B cell (primary cell): Measurements from ENCODE around the gene PSPC1. TPM values are rescaled to one million over a fixed set of nuclear protein-coding genes. Genes with fewer than 3 reads are reported as not detected.
"Not testable (repeated sequence)": the region's sequence is repeated elsewhere in the genome, so short reads cannot be mapped to it uniquely, and the experiment has no call there.

Experiments
- ATAC-seq: fragments of 200-7000 bp; cut with Tn5 transposase; one replicate; pipeline ENCODE4 v1.10.0; 2021; ENCODE audit warnings: low read depth, mild to moderate bottlenecking, moderate number of reproducible peaks, moderate library complexity
- CTCF ChIA-PET: fragments of 350-600 bp; sonication (Branson Sonifier 250); formaldehyde crosslinking; loops from one replicate; lab custom pipeline; 2021; ENCODE audit warnings: antibody characterized with exemption, inconsistent platforms; lab: Charles Lee
- POLR2A ChIA-PET: fragments of 350-600 bp; sonication (Branson Sonifier 250); formaldehyde crosslinking; loops from one replicate; lab custom pipeline; 2021; ENCODE audit warnings: antibody characterized with exemption; lab: Charles Lee
- DNase-seq: peaks from one replicate; pipeline ENCODE4 v3.0.0; 2013
- H2AFZ ChIP-seq: 2 replicates; pipeline ENCODE4 v1.6.1; 2012; ENCODE audit warnings: mild to moderate bottlenecking, low read depth, low read length; ENCODE audit not compliant: insufficient read depth, poor library complexity, severe bottlenecking
- H3K27ac ChIP-seq, 2 donors: 1 replicate in 1 of 2; 2 replicates in 1 of 2; pipeline ENCODE4 v1.5.1; 2012 to 2013; ENCODE audit warnings: low read length in 2 of 2, mild to moderate bottlenecking in 2 of 2, moderate library complexity in 1 of 2
- H3K27me3 ChIP-seq, 4 experiments: fragments of 200-600 bp in 1 of 4; sonication (generic) in 1 of 4; replicated peaks in 1 of 4; 1 replicate in 2 of 4; 2 replicates in 2 of 4; pipeline versions ENCODE4 v1.6.1 to v1.7.0; 2013 to 2016; ENCODE audit warnings: low read length in 3 of 4, mild to moderate bottlenecking in 2 of 4, mixed read lengths in 1 of 4, moderate library complexity in 1 of 4; ENCODE audit not compliant: insufficient read depth in 4 of 4, control insufficient read depth in 3 of 4; ENCODE audit errors: control extremely low read depth in 1 of 4
- H3K36me3 ChIP-seq, 2 experiments: replicated peaks in 1 of 2; 1 replicate in 1 of 2; 2 replicates in 1 of 2; pipeline versions ENCODE4 v1.6.1 to v1.7.1; 2013; ENCODE audit warnings: low read length in 1 of 2; ENCODE audit not compliant: insufficient read depth in 2 of 2, control insufficient read depth in 1 of 2; ENCODE audit errors: control extremely low read depth in 1 of 2, extremely low read depth in 1 of 2
- H3K4me1 ChIP-seq, 2 donors: fragments of 200-600 bp in 1 of 2; sonication (generic) in 1 of 2; 1 replicate in 1 of 2; 2 replicates in 1 of 2; pipeline versions ENCODE4 v1.5.1 to v1.6.1; 2013 to 2017; ENCODE audit warnings: low read length in 2 of 2; ENCODE audit not compliant: control insufficient read depth in 2 of 2, insufficient read depth in 2 of 2
- H3K4me2 ChIP-seq: replicated peaks from 2 replicates; pipeline ENCODE3; 2012; ENCODE audit warnings: mild to moderate bottlenecking, low read depth, low read length; ENCODE audit not compliant: poor library complexity, severe bottlenecking
- H3K4me3 ChIP-seq, 5 experiments: fragments of 200-600 bp in 1 of 5; sonication (generic) in 1 of 5; 1 replicate in 3 of 5; 2 replicates in 2 of 5; pipeline versions ENCODE4 v1.5.1 to v1.7.0; 2011 to 2016; ENCODE audit warnings: low read length in 4 of 5, mild to moderate bottlenecking in 4 of 5, low read depth in 2 of 5, control low read depth in 1 of 5, moderate library complexity in 1 of 5; ENCODE audit not compliant: insufficient read depth in 1 of 5; ENCODE audit errors: control extremely low read depth in 1 of 5, extremely low read depth in 1 of 5
- H3K79me2 ChIP-seq: fragments of 200-600 bp; sonication (generic); one replicate; pipeline ENCODE4 v1.6.0; 2016; ENCODE audit warnings: low read length; ENCODE audit not compliant: control insufficient read depth, insufficient read depth
- H3K9ac ChIP-seq: fragments of 200-600 bp; sonication (generic); 2 replicates; pipeline ENCODE4 v1.6.1; 2017; ENCODE audit warnings: mild to moderate bottlenecking, low read length, moderate library complexity
- H3K9me3 ChIP-seq, 3 donors: one replicate each; pipeline versions ENCODE4 v1.6.1 to v1.7.1; 2013; ENCODE audit warnings: low read length in 2 of 3; ENCODE audit not compliant: control insufficient read depth in 2 of 3, insufficient read depth in 1 of 3; ENCODE audit errors: control extremely low read depth in 1 of 3
- H4K20me1 ChIP-seq: 2 replicates; pipeline ENCODE4 v1.6.0; 2012; ENCODE audit warnings: mild to moderate bottlenecking, low read length; ENCODE audit not compliant: insufficient read depth, control insufficient read depth, poor library complexity, severe bottlenecking
- H3K27ac Mint-ChIP-seq: one replicate; pipeline ENCODE4 v1.8.0; 2021; ENCODE audit warnings: mixed read lengths
- H3K27me3 Mint-ChIP-seq: one replicate; pipeline ENCODE4 v1.8.0; 2021; ENCODE audit warnings: mixed read lengths
- H3K4me1 Mint-ChIP-seq: one replicate; pipeline ENCODE4 v1.8.0; 2021; ENCODE audit warnings: mixed read lengths
- H3K4me3 Mint-ChIP-seq: one replicate; pipeline ENCODE4 v1.8.0; 2021; ENCODE audit warnings: mixed read lengths
- H3K9me3 Mint-ChIP-seq: one replicate; pipeline ENCODE4 v1.8.0; 2022; ENCODE audit warnings: mixed read lengths; ENCODE audit not compliant: insufficient read depth
- EZH2 ChIP-seq: IDR thresholded peaks from 2 replicates; pipeline ENCODE4 v1.6.1; 2012; ENCODE audit warnings: borderline replicate concordance, low read depth, mild to moderate bottlenecking, moderate library complexity, low read length; ENCODE audit not compliant: insufficient read depth, poor library complexity, severe bottlenecking
- whole genome bisulfite sequencing: methylation state at CpG from one replicate; pipeline ENCODE4 v1.1.5; 2013; ENCODE audit warnings: missing lambda C conversion rate; ENCODE audit not compliant: insufficient coverage; 5-methylcytosine and 5-hydroxymethylcytosine counted together
- intact Hi-C: fragments of 100-400 bp; cut with micrococcal nuclease; formaldehyde crosslinking; loops from one replicate; pipeline ENCODE4 v1.10.0; 2022
- polyA plus RNA-seq: library from polyadenylated mRNA; depleted of rRNA; stranded (reverse); fragments of >200 nt; gene quantifications from 2 replicates; pipeline ENCODE4 v1.2.3, GENCODE V29; 2012
- total RNA-seq, 2 donors: library from RNA; stranded (reverse); fragments of 120-200 nt in 1 of 2; gene quantifications; 1 replicate in 1 of 2; 2 replicates in 1 of 2; pipeline versions ENCODE4 v1.2.3 to v1.2.4, GENCODE V29; 2013 to 2022
- TF ChIP-seq, protein P1 (sequence below): fragments of 200-600 bp; IDR thresholded peaks from one replicate; pipeline ENCODE4 v1.8.0; 2022; ENCODE audit warnings: antibody characterized with exemption, mild to moderate bottlenecking

The PSPC1 gene
- total and polyA plus RNA-seq, 2 donors (not counting 1 experiment from before 2014, with no cell fraction given), result 55.3 to 121 TPM

DNA sequence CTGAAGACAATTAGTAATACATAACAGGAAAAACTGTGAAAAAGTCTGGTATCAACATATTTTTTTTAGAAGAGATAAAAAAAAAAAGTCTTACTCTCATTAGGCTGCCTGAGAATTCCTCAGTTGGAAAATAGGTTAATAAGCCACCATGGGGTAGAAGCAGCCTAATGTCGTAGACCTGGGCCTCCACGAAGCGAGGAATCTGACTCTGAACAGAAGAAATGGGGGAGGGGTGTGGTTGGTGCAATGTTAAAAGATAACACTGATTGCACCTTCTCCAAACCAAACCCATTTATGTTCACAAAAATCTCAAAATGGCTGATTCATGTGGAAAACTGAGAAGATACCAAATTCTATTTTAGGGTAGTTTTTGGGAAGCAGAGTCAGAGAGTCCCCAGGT, 86.9 kb downstream of the PSPC1 start:
- Mint-ChIP-seq H3K9me3 (no peaks in the 10 kb centered on the region), H3K4me1 (no peaks in the 10 kb centered on the region), H3K4me3 (no peak overlapping the region), H3K27ac (no peak overlapping the region), H3K27me3 (no peaks in the 10 kb centered on the region)
- H3K27me3 ChIP-seq, result no peaks in the 10 kb centered on the region
- H3K79me2 ChIP-seq, result no peaks in the 10 kb centered on the region
- DNase-seq, result no peak
- ChIA-PET CTCF (no interaction called here), POLR2A (no interaction called here)
- H4K20me1 ChIP-seq, result no peaks in the 10 kb centered on the region
- peaks cover 0 to 7% of the 10 kb centered on the region in 2 experiments for H3K36me3 ChIP-seq
- TF ChIP-seq EZH2, result no peak
- TF ChIP-seq, protein P1, sequence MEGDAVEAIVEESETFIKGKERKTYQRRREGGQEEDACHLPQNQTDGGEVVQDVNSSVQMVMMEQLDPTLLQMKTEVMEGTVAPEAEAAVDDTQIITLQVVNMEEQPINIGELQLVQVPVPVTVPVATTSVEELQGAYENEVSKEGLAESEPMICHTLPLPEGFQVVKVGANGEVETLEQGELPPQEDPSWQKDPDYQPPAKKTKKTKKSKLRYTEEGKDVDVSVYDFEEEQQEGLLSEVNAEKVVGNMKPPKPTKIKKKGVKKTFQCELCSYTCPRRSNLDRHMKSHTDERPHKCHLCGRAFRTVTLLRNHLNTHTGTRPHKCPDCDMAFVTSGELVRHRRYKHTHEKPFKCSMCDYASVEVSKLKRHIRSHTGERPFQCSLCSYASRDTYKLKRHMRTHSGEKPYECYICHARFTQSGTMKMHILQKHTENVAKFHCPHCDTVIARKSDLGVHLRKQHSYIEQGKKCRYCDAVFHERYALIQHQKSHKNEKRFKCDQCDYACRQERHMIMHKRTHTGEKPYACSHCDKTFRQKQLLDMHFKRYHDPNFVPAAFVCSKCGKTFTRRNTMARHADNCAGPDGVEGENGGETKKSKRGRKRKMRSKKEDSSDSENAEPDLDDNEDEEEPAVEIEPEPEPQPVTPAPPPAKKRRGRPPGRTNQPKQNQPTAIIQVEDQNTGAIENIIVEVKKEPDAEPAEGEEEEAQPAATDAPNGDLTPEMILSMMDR, result no peak
- no peaks in the 10 kb centered on the region for H3K9me3 ChIP-seq
- intact Hi-C loops, result no loop called here
- no peak overlapping the region for H3K4me3 ChIP-seq
- no peak overlapping the region for H3K9ac ChIP-seq
- no peak overlapping the region for H3K4me2 ChIP-seq
- no peak for ATAC-seq
- no peak overlapping the region for H3K27ac ChIP-seq
- no peaks in the 10 kb centered on the region for H3K4me1 ChIP-seq
- WGBS, result no CpG with 5 or more reads among the region's 3 CpGs
- no peak overlapping the region for H2AFZ ChIP-seq

DNA sequence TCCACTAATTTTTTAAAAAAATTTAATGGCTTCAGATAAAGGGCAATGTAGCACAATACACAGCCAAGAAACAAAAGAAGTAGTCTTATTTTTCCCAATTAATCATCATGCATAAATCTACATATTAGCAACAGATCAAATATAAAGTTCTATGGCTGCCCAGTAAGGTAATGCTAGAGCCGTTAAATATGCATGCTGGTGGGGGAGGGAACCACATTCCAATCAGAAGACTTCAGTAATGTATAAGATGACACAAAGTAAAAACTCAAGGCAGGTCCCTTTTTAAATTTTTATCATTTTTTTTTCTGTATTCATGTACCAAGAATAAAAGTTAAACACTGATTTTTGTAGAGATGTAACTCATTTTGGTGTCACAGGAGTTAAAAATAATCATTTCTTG, 87.3 kb downstream of the PSPC1 start:
- intact Hi-C loops, result no loop called here
- Mint-ChIP-seq H3K27ac (no peak overlapping the region), H3K9me3 (no peaks in the 10 kb centered on the region), H3K27me3 (no peaks in the 10 kb centered on the region), H3K4me3 (no peak overlapping the region), H3K4me1 (no peaks in the 10 kb centered on the region)
- no peaks in the 10 kb centered on the region for H4K20me1 ChIP-seq
- DNase-seq (no peak), ATAC-seq (no peak)
- no peak overlapping the region for H3K27ac ChIP-seq
- no peaks in the 10 kb centered on the region for H3K27me3 ChIP-seq
- no CpG with 5 or more reads among the region's 1 CpG for WGBS
- no peak overlapping the region for H3K4me3 ChIP-seq
- no peak overlapping the region for H3K4me2 ChIP-seq
- peaks cover 0 to 7% of the 10 kb centered on the region in 2 experiments for H3K36me3 ChIP-seq
- H3K9ac ChIP-seq, result no peak overlapping the region
- POLR2A ChIA-PET, result no interaction called here
- CTCF ChIA-PET, result no interaction called here
- no peaks in the 10 kb centered on the region for H3K9me3 ChIP-seq
- no peak overlapping the region for H2AFZ ChIP-seq
- no peaks in the 10 kb centered on the region for H3K79me2 ChIP-seq
- TF ChIP-seq, protein P1, result no peak
- TF ChIP-seq EZH2, result no peak
- no peaks in the 10 kb centered on the region for H3K4me1 ChIP-seq

DNA sequence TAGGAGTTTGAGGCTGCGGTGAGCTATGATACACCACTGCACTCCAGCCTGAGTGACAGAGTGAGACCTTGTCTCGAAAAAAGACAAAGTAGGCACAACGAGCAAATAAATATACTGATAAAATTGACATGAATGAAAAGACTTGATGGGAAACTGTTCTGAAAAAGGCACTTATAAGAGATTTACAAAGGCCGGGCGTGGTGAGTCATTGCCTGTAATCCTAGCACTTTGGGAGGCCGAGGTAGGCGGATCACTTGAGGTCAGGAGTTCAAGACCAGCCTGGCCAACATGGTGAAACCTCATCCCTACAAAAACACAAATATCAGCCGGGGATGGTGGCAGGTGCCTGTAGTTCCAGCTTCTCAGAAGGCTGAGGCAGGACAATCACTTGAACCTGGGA, 91.3 kb downstream of the PSPC1 start:
- H3K4me1 ChIP-seq, H4K20me1 ChIP-seq, POLR2A ChIA-PET, H3K36me3 ChIP-seq, H3K9me3 Mint-ChIP-seq, H3K27ac ChIP-seq, H3K27me3 ChIP-seq, H3K4me3 Mint-ChIP-seq, H2AFZ ChIP-seq, DNase-seq, H3K79me2 ChIP-seq, H3K27me3 Mint-ChIP-seq, H3K4me3 ChIP-seq, H3K9ac ChIP-seq, H3K4me1 Mint-ChIP-seq, intact Hi-C loops, H3K4me2 ChIP-seq, H3K27ac Mint-ChIP-seq, ATAC-seq, H3K9me3 ChIP-seq, CTCF ChIA-PET: not testable (repeated sequence)
- 98% methylated on average over 5 of the region's 8 CpGs for WGBS
